ENCODE results near the gene NTM.

DNA sequence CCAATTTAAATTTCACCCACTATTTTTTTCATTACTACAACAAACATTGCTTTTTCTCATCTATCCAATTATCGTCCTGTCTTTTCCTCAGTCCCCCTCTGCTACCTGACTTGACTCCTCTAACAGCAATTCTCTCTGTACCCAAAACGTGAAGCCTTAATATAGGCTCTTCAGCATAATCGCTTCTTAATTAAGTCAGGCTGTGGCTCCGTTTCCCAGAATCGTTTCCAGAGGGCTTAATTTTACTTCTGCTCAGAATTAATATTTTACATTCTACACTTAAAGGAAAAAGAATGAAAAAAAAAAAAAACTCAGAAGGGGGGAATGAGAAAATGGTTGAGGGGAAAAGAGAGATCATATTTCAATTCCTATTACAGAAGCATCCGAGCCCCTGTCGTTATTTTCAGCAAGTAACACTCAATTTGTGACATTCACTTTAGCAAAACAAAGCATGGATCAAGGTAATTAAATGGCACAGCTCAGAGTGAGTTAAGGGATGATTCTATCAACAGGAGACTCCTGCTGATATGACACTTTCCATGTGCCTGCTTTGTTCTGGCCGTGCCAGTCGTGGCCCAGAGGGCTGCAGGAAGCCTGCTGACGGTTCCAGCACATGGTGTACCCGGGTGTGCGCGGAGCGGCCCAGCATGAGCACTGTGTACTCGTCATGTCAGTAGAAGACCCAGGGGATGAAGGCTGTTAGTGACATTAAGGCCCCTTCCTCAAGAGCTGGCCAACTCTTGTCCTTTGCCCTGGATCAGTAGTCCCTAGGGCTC lies 272.5 kb downstream of the NTM start:
- TF ChIP-seq EZH2 (IDR thresholded peaks at IDR 0.05) (no peak), POLR2AphosphoS5 (IDR thresholded peaks at IDR 0.05; ENCODE audit: borderline replicate concordance, low read depth, low read length) (no peak)
